H1 (cell line): ENCODE data around the gene DDHD1. TPM values are rescaled to one million over a fixed set of nuclear protein-coding genes. Genes with fewer than 3 reads are reported as not detected.

ENCODE experiments used
- CTCF ChIA-PET: fragments of 300-600 bp; sonication (Branson Sonifier 250); formaldehyde crosslinking; loops from one replicate; lab custom pipeline; 2021; ENCODE audit not compliant: partially characterized antibody; lab: Charles Lee
- POLR2A ChIA-PET: fragments of 300-600 bp; sonication (Branson Sonifier 250); formaldehyde crosslinking; loops from one replicate; lab custom pipeline; 2021; ENCODE audit warnings: inconsistent platforms; ENCODE audit not compliant: partially characterized antibody; lab: Charles Lee
- DNase-seq, 2 experiments: peaks; one replicate each; pipeline versions ENCODE4 v3.0.0 to v3.0.0-alpha.2; 2010 to 2022; ENCODE audit warnings: low spot score in 2 of 2, low read depth in 1 of 2, mixed read lengths in 1 of 2
- FAIRE-seq: peaks from 2 replicates; lab custom pipeline; 2011; peaks lifted over from hg19 to GRCh38; lab: Jason Lieb, UNC
- H2AFZ ChIP-seq: 2 replicates; pipeline ENCODE4 v1.8.1; 2012; ENCODE audit warnings: low read length, inconsistent platforms
- H2AK5ac ChIP-seq: 2 replicates; pipeline ENCODE4 v1.6.1; 2013; ENCODE audit warnings: low read depth, low read length
- H2BK120ac ChIP-seq: replicated peaks from 2 replicates; pipeline ENCODE3; 2013; ENCODE audit warnings: low read depth, low read length, inconsistent platforms
- H2BK12ac ChIP-seq: 2 replicates; pipeline ENCODE4 v1.6.1; 2013; ENCODE audit warnings: low read depth, low read length
- H2BK15ac ChIP-seq: 2 replicates; pipeline ENCODE4 v1.6.1; 2013; ENCODE audit warnings: low read length
- H2BK20ac ChIP-seq: 2 replicates; pipeline ENCODE4 v1.6.1; 2013; ENCODE audit warnings: low read length
- H2BK5ac ChIP-seq: 2 replicates; pipeline ENCODE4 v1.6.1; 2013; ENCODE audit warnings: low read depth, low read length
- H3K14ac ChIP-seq: 2 replicates; pipeline ENCODE4 v1.6.1; 2013; ENCODE audit warnings: inconsistent platforms; ENCODE audit not compliant: insufficient read length
- H3K18ac ChIP-seq: 2 replicates; pipeline ENCODE4 v1.6.1; 2013; ENCODE audit warnings: low read length; ENCODE audit errors: extremely low read depth
- H3K23ac ChIP-seq: 2 replicates; pipeline ENCODE4 v1.6.1; 2013; ENCODE audit warnings: inconsistent platforms; ENCODE audit not compliant: insufficient read length
- H3K23me2 ChIP-seq: 2 replicates; pipeline ENCODE4 v1.6.1; 2013; ENCODE audit warnings: low read depth, low read length
- H3K27ac ChIP-seq: 2 replicates; pipeline ENCODE4 v1.6.1; 2011; ENCODE audit warnings: low read depth, low read length, inconsistent platforms
- H3K27me3 ChIP-seq, 4 experiments: replicated peaks in 1 of 4; 1 replicate in 1 of 4; 2 replicates in 3 of 4; pipeline versions ENCODE4 v1.6.1 to v1.8.1; 2011 to 2013; ENCODE audit warnings: low read length in 3 of 4, mild to moderate bottlenecking in 3 of 4, inconsistent platforms in 2 of 4, mixed read lengths in 2 of 4, moderate library complexity in 1 of 4; ENCODE audit not compliant: control insufficient read depth in 3 of 4, insufficient read depth in 3 of 4; ENCODE audit errors: extremely low read depth in 1 of 4
- H3K36me3 ChIP-seq, 4 experiments: 2 replicates each; pipeline versions ENCODE4 v1.6.1 to v1.8.1; 2011 to 2013; ENCODE audit warnings: mild to moderate bottlenecking in 4 of 4, low read length in 3 of 4, moderate library complexity in 2 of 4, control low read depth in 1 of 4, inconsistent platforms in 1 of 4; ENCODE audit not compliant: insufficient read depth in 4 of 4, control insufficient read depth in 2 of 4
- H3K4ac ChIP-seq: replicated peaks from 2 replicates; pipeline ENCODE3; 2013; ENCODE audit warnings: low read length, low read depth, mixed read lengths, inconsistent platforms; ENCODE audit not compliant: insufficient read length
- H3K4me1 ChIP-seq, 4 experiments: replicated peaks in 1 of 4; 1 replicate in 1 of 4; 2 replicates in 3 of 4; pipeline versions ENCODE4 v1.6.1 to v1.8.1; 2011 to 2013; ENCODE audit warnings: low read length in 3 of 4, inconsistent platforms in 2 of 4, mixed read lengths in 1 of 4; ENCODE audit not compliant: insufficient read depth in 4 of 4, control insufficient read depth in 3 of 4
- H3K4me2 ChIP-seq, 2 experiments: 2 replicates each; pipeline versions ENCODE4 v1.6.1 to v1.8.1; 2011 to 2013; ENCODE audit warnings: low read depth in 2 of 2, low read length in 2 of 2, control low read depth in 1 of 2, inconsistent platforms in 1 of 2, mild to moderate bottlenecking in 1 of 2; ENCODE audit not compliant: insufficient read depth in 1 of 2
- H3K4me3 ChIP-seq, 4 experiments: fragments of 200-600, 300-600 bp in 1 of 4; sonication (generic), shearing (Covaris generic), sonication (Bioruptor Twin) in 1 of 4; 2 replicates each; pipeline versions ENCODE4 v1.5.1 to v1.8.1; 2011 to 2016; ENCODE audit warnings: low read length in 4 of 4, low read depth in 3 of 4, control low read depth in 2 of 4, inconsistent platforms in 2 of 4, mild to moderate bottlenecking in 2 of 4, mixed read lengths in 1 of 4, moderate library complexity in 1 of 4; ENCODE audit not compliant: insufficient read depth in 2 of 4; ENCODE audit errors: extremely low read depth in 1 of 4
- H3K56ac ChIP-seq: replicated peaks from 2 replicates; pipeline ENCODE3; 2013; ENCODE audit warnings: low read depth, mild to moderate bottlenecking, mixed read lengths, low read length, inconsistent platforms; ENCODE audit not compliant: insufficient read length
- H3K79me1 ChIP-seq: 2 replicates; pipeline ENCODE4 v1.6.1; 2013; ENCODE audit warnings: low read depth, low read length, control low read depth
- H3K79me2 ChIP-seq, 2 experiments: 2 replicates each; pipeline versions ENCODE4 v1.6.1 to v1.8.1; 2012 to 2013; ENCODE audit warnings: low read length in 2 of 2, mild to moderate bottlenecking in 2 of 2, inconsistent platforms in 1 of 2; ENCODE audit not compliant: insufficient read depth in 2 of 2, control insufficient read depth in 1 of 2
- H3K9ac ChIP-seq, 4 experiments: replicated peaks in 1 of 4; 1 replicate in 1 of 4; 2 replicates in 3 of 4; pipeline versions ENCODE4 v1.6.1 to v1.8.1; 2011 to 2013; ENCODE audit warnings: low read depth in 3 of 4, low read length in 3 of 4, control low read depth in 2 of 4, mild to moderate bottlenecking in 2 of 4, moderate library complexity in 2 of 4, inconsistent platforms in 1 of 4; ENCODE audit errors: extremely low read depth in 1 of 4
- H3K9me3 ChIP-seq, 2 experiments: 2 replicates each; pipeline versions ENCODE4 v1.6.1 to v1.8.1; 2012 to 2013; ENCODE audit warnings: mild to moderate bottlenecking in 2 of 2, moderate library complexity in 2 of 2, control low read depth in 1 of 2, inconsistent platforms in 1 of 2, low read depth in 1 of 2, low read length in 1 of 2, mixed read lengths in 1 of 2; ENCODE audit not compliant: insufficient read depth in 2 of 2
- H4K20me1 ChIP-seq, 2 experiments: replicated peaks in 1 of 2; 2 replicates each; pipeline versions ENCODE3 to v1.8.1; 2011 to 2013; ENCODE audit warnings: inconsistent platforms in 2 of 2, low read length in 2 of 2, mild to moderate bottlenecking in 1 of 2; ENCODE audit not compliant: insufficient read depth in 2 of 2, control insufficient read depth in 1 of 2
- H4K5ac ChIP-seq: 2 replicates; pipeline ENCODE4 v1.6.1; 2013; ENCODE audit warnings: low read length, low read depth, mixed read lengths, inconsistent platforms; ENCODE audit not compliant: insufficient read length
- H4K8ac ChIP-seq: 2 replicates; pipeline ENCODE4 v1.8.0; 2013; ENCODE audit warnings: mild to moderate bottlenecking, moderate library complexity, low read length, inconsistent platforms; ENCODE audit not compliant: insufficient read depth; ENCODE audit errors: extremely low read depth
- H4K91ac ChIP-seq: replicated peaks from 2 replicates; pipeline ENCODE3; 2013; ENCODE audit warnings: low read length, mixed read lengths, inconsistent platforms; ENCODE audit not compliant: insufficient read length
- PHF8 ChIP-seq: fragments of 200-600 bp; sonication (generic); conservative IDR thresholded peaks from 2 replicates; pipeline ENCODE4 v1.7.1; 2012; ENCODE audit warnings: low read depth, mild to moderate bottlenecking, inconsistent platforms, low read length, moderate library complexity
- RFX5 ChIP-seq: IDR thresholded peaks from 2 replicates; pipeline ENCODE4 v1.6.1; 2011; ENCODE audit warnings: low read depth, low read length, improper control_type of control experiment, borderline replicate concordance
- RNF2 ChIP-seq: fragments of 200-900, 300-1000 bp; sonication (generic); IDR thresholded peaks from 2 replicates; pipeline ENCODE4 v1.7.1; 2016; ENCODE audit warnings: borderline replicate concordance, low read depth, mild to moderate bottlenecking, antibody characterized with exemption, low read length; ENCODE audit not compliant: poor library complexity, severe bottlenecking; ENCODE audit errors: missing control alignments
- WGBS, 2 experiments: shearing (Covaris generic) in 1 of 2; methylation state at CpG; one replicate each; pipeline versions ENCODE4 v1.1.6 to v1.1.7; 2013 to 2015; ENCODE audit warnings: low lambda C conversion rate in 2 of 2, mixed read lengths in 2 of 2, inconsistent platforms in 1 of 2, low coverage in 1 of 2, missing lambda C conversion rate in 1 of 2; ENCODE audit not compliant: insufficient replicate concordance in 2 of 2, insufficient coverage in 1 of 2, insufficient read length in 1 of 2; ENCODE audit errors: extremely low coverage in 1 of 2, missing lambda C conversion rate in 1 of 2; 5-methylcytosine and 5-hydroxymethylcytosine counted together
- polyA plus RNA-seq, 7 experiments: library from polyadenylated mRNA; depleted of rRNA in 3 of 7; stranded (reverse) in 5 of 7; unstranded in 2 of 7; fragments of >200 nt in 5 of 7; fragments of 200-250 nt in 2 of 7; gene quantifications; 1 replicate in 5 of 7; 2 replicates in 1 of 7; 4 replicates in 1 of 7; pipeline versions ENCODE4 v1.2.1 to v1.2.3, GENCODE V29; 2011 to 2013; ENCODE audit warnings: missing spikeins in 2 of 7, mixed read lengths in 2 of 7
- total RNA-seq: library from RNA; stranded (reverse); fragmentation: NEBNext Ultra II Directional; extraction: Animal tissue kit (Norgen Biotek cat#: 25700); gene quantifications from 2 replicates; pipeline ENCODE4 v1.2.1, GENCODE V29; 2021
- TF ChIP-seq, protein P1 (sequence below): IDR thresholded peaks from 2 replicates; pipeline ENCODE4 v1.6.1; 2012; ENCODE audit warnings: low read length, inconsistent platforms

The DDHD1 gene
- total and polyA plus RNA-seq, 2 of the 8 experiments (the other 6 are each of a cell fraction or from before 2014, with no cell fraction given): 3.6 to 16.0 TPM

DNA sequence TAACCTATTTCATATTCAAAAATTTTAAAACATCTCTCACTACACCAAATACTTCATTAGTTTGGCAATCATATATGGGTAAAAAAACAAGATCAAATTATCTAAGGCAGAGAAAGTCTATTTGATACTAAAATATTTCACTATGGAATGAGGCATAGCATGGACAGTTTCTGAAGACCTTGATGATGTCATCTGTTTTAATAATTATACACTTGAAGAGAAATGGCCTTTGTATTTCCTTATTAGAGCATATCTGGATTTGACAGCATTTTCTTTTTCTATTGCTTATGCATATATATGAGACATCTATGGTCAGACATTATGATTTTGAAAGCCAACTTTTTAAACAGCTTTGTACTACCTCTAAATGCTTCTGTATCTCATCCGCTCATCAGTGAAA is 88.6 kb downstream of the DDHD1 start:
- no peak overlapping the region for H2AK5ac ChIP-seq
- no peak overlapping the region for H4K8ac ChIP-seq
- ChIA-PET POLR2A (no interaction called here), CTCF (interaction anchor here (2.9 kb wide), 1 partner anchor 9 kb away, joined by 19 read pairs; no protein-coding TSS in a partner anchor)
- TF ChIP-seq PHF8: no peak
- TF ChIP-seq, protein P1, sequence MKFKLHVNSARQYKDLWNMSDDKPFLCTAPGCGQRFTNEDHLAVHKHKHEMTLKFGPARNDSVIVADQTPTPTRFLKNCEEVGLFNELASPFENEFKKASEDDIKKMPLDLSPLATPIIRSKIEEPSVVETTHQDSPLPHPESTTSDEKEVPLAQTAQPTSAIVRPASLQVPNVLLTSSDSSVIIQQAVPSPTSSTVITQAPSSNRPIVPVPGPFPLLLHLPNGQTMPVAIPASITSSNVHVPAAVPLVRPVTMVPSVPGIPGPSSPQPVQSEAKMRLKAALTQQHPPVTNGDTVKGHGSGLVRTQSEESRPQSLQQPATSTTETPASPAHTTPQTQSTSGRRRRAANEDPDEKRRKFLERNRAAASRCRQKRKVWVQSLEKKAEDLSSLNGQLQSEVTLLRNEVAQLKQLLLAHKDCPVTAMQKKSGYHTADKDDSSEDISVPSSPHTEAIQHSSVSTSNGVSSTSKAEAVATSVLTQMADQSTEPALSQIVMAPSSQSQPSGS: no peak
- no peak for TF ChIP-seq RNF2
- TF ChIP-seq RFX5: no peak
- H2BK20ac ChIP-seq: no peak overlapping the region
- H3K14ac ChIP-seq: no peak overlapping the region
- WGBS, 2 experiments: 55% methylated on average over 1 of the region's 1 CpG; no CpG with 5 or more reads in 1 of the 2 experiments
- H2AFZ ChIP-seq: no peak overlapping the region
- no peak overlapping the region for H3K18ac ChIP-seq
- no peak for DNase-seq
- H4K91ac ChIP-seq: no peak overlapping the region
- H3K56ac ChIP-seq: no peak overlapping the region
- no peak overlapping the region for H2BK120ac ChIP-seq
- H3K79me2 ChIP-seq: no peaks in the 10 kb centered on the region
- H2BK12ac ChIP-seq: no peak overlapping the region
- H3K23ac ChIP-seq: no peak overlapping the region
- H2BK15ac ChIP-seq: no peak overlapping the region
- no peak overlapping the region for H3K4ac ChIP-seq
- H3K9me3 ChIP-seq: no peaks in the 10 kb centered on the region
- H4K20me1 ChIP-seq: no peaks in the 10 kb centered on the region
- no peaks in the 10 kb centered on the region; a peak in 1 of 8 replicates for H3K36me3 ChIP-seq
- no peaks in the 10 kb centered on the region for H3K27me3 ChIP-seq
- H2BK5ac ChIP-seq: no peak overlapping the region
- no peaks in the 10 kb centered on the region for H3K4me1 ChIP-seq
- H3K79me1 ChIP-seq: no peaks in the 10 kb centered on the region
- H3K9ac ChIP-seq: no peak overlapping the region
- H3K23me2 ChIP-seq: no peaks in the 10 kb centered on the region
- no peak for FAIRE-seq
- H4K5ac ChIP-seq: no peak overlapping the region
- H3K27ac ChIP-seq: no peak overlapping the region
- no peak overlapping the region for H3K4me2 ChIP-seq
- H3K4me3 ChIP-seq: no peak overlapping the region
